Astrocyte of the cerebellum (primary cell): ENCODE data around the gene IQCF6.

ENCODE experiments used
- DNase-seq: peaks from one replicate; pipeline ENCODE4 v3.0.0-alpha.2; 2011; ENCODE audit warnings: low read depth
- H3K4me3 ChIP-seq: 2 replicates; pipeline ENCODE4 v1.5.1; 2011; ENCODE audit warnings: mild to moderate bottlenecking, low read depth, low read length, moderate library complexity
- in situ Hi-C: cut with HindIII; loops from 2 replicates; pipeline ENCODE4 v1.10.0; 2017; ENCODE audit warnings: low sequenced_read_pairs
- TF ChIP-seq, protein P1 (sequence below): IDR thresholded peaks from 2 replicates; pipeline ENCODE4 v1.5.1; 2012; ENCODE audit warnings: low read length, low read depth, moderate library complexity, mild to moderate bottlenecking; ENCODE audit errors: missing control alignments

The IQCF6 gene

DNA sequence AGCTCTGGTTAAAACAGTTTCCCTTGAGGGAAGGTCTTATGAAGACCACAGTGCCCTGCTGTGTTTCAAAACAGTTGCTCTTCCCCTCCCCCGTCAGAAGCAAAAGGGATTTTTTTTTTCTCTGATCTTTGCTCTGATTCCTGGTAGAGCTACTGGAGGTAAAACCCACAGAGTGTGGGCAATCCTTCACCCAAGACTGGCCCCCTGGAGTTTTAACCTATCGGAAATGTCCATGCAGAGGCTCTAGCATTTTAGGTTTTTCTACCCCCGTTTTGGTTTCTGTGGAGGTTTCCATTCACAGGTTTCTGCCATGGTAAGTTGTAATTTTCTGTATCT, 44.5 kb downstream of the IQCF6 start:
- TF ChIP-seq, protein P1, sequence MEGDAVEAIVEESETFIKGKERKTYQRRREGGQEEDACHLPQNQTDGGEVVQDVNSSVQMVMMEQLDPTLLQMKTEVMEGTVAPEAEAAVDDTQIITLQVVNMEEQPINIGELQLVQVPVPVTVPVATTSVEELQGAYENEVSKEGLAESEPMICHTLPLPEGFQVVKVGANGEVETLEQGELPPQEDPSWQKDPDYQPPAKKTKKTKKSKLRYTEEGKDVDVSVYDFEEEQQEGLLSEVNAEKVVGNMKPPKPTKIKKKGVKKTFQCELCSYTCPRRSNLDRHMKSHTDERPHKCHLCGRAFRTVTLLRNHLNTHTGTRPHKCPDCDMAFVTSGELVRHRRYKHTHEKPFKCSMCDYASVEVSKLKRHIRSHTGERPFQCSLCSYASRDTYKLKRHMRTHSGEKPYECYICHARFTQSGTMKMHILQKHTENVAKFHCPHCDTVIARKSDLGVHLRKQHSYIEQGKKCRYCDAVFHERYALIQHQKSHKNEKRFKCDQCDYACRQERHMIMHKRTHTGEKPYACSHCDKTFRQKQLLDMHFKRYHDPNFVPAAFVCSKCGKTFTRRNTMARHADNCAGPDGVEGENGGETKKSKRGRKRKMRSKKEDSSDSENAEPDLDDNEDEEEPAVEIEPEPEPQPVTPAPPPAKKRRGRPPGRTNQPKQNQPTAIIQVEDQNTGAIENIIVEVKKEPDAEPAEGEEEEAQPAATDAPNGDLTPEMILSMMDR, result no peak
- no peak overlapping the region for H3K4me3 ChIP-seq
- no peak for DNase-seq
- in situ Hi-C loops, result no loop called here

DNA sequence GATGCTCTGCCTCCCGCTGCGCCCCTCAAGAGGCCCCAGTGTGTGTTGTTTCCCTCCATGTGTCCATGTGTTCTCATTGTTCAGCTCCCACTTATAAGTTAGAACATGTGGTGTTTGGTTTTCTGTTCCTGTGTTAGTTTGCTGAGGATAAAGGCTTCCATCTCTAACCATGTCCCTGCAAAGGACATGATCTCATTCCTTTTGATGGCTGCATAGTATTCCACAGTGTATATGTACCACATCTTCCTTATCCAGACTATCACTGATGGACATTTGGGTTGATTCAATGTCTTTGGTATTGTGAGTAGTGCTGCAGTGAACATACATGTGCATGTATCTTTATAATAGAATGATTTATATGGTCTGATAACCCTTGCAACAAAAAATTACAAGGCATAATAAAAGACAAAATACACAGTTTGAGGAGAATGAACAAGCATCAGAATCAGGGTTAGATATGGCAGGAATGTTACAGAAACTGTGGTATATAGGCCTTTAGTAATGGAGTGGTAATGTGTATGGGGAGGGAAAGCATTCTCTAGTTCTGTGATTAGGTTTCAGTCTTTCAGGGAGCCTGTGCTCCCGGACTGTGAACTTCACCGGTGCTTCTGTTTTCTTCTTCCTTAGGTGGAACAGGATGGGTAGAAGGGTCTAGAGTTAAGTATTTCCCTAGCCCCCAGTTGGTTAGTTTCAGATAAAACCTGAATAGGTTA, 45.0 kb downstream of the IQCF6 start:
- no peak overlapping the region for H3K4me3 ChIP-seq
- TF ChIP-seq, protein P1, result no peak
- in situ Hi-C loops, result no loop called here
- no peak for DNase-seq

DNA sequence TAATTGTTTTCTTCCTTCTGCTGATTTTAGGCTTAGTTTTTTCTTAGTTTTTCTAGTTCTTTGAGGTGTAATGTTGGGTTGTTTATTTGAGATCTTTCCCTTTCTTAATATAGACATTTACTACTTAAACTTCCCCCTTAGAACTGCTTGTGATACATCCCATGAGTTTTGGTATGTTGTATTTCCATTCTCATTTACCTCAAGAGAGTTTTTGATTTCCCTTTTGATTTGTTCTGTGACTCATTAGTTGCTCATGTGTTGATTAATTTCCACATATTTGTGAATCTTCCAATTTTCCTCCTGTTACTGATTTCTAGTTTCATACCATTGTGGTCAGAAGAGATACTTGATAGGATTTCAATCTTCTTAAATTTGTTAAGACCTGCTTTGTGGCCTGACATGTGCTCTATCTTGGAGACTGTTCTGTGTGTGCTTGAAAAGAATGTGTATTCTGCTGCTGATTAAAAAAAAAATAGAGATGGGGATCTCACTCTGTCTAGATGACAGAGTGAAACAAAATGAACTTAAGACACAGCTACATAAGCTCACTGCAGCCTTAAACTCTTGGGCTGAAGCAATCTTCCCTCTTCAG, 49.9 kb downstream of the IQCF6 start:
- in situ Hi-C loops, result loop anchor here (5.0 kb wide), 1 partner anchor 48 kb away; the partner anchor contains the start of gene IQCF6
- no peak for DNase-seq
- no peak overlapping the region for H3K4me3 ChIP-seq
- TF ChIP-seq, protein P1, result no peak
